GM18511 (cell line): ENCODE results near the gene HOXC10.

Experiments
- ATAC-seq: cut with Tn5 transposase; IDR thresholded peaks from one replicate; pipeline ENCODE4 v1.9.1; 2021; ENCODE audit warnings: mild to moderate bottlenecking, moderate library complexity; ENCODE audit not compliant: unreplicated experiment

Gene HOXC10

GRCh38 chr12:53984901-53985691 is at the start of gene HOXC10:
Gene HOXC10, plus strand, starts transcription at chr12:53985146. Its CDS starts 114 bp downstream, at chr12:53985260.
- ATAC-seq: peak; percentile 52

GRCh38 chr12:53935383-53936341 is 49.3 kb upstream of the HOXC10 start:
- no peak for ATAC-seq

DNA sequence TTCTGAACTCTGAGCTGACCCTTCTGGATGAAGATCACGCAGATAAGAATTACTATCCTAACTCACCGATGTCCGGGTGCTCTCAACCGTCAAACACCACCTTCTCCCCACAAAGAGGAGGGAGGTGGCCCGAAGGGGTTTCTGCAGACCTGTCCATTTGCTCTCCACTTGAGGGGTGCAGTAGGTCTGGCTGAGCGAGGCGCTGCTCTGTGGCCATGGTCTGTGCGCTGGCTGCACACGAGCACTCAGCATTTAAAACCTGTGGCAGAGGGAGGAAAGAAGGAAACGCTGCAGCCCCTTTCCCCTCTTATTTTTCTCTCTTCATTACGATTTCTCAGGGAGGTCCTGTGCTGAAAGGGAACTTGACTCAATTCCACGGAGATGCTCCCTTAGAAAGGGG is 47.8 kb upstream of the HOXC10 start:
- ATAC-seq: no peak

DNA sequence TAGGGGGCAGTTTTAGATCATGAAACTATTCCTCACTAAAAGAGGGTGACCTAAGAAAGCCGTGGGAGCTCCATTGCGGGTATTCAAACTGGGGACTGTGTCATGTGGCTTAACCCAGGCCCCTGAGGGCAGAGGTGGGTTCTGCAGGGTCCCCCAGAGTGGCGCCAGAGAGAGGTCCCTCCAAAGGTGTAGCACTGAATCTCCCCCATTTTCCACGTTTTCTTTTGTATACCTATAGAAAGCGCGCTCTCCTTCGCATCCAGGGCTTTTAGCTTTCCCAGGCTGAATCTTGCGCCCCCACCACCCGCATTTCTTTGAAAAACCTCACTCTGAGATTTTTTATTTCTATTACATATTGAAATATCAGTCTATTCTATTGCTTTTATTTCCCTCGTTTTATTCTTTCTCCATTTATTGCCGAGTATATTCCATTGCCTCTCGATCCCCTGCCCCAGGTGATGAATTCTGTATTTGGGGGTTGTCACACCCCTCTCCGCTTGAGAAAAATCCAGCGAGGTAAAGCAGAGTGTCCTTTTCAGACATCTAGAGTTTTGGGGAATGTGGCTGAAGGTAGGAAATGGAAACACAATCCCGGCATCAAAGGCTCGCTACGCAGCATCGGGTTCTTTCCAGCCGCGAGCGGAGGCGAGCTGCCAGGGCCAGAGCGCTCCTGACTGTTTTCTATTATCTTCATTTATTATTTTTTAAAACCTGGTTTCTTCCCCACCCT is 47.2 kb upstream of the HOXC10 start:
- ATAC-seq: no peak

GRCh38 chr12:53938326-53939140 is 46.4 kb upstream of the HOXC10 start, which contains the start of gene HOXC13:
Gene HOXC13, plus strand, starts transcription at chr12:53938831. Its CDS starts 76 bp downstream, at chr12:53938907.
- ATAC-seq: no peak

DNA sequence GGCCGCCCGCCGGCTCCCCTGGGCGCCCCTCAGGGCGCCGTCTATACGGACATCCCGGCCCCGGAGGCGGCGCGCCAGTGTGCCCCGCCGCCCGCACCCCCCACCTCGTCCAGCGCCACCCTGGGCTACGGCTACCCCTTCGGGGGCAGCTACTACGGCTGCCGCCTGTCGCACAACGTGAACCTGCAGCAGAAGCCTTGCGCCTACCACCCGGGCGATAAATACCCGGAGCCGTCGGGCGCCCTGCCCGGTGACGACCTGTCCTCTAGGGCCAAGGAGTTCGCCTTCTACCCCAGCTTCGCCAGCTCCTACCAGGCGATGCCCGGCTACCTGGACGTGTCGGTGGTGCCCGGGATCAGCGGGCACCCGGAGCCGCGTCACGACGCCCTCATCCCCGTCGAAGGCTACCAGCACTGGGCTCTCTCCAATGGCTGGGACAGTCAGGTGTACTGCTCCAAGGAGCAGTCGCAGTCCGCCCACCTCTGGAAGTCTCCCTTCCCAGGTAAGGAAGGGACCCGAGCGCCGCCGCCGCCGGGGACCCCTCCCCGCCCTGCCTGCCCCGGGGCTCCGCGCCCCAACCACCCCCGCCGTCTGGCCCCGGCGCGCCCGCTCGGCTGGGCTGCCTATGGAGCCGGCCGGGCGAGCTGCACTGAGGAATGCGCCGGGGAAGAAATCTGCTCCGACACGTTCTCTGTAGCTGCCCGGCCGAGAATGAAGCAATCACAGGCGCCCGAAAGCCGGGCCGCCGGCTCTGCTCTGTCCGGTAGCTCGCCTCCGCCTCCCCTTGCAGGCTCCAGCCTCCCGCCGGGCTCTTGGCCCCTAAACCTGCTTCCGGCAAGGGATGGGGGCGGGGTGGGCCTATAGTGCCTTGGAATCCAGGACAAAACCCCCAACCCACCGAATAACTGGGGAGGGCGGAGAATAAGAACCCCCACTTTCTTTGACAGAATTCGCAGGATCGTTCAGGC is 45.5 kb upstream of the HOXC10 start:
- ATAC-seq: no peak

DNA sequence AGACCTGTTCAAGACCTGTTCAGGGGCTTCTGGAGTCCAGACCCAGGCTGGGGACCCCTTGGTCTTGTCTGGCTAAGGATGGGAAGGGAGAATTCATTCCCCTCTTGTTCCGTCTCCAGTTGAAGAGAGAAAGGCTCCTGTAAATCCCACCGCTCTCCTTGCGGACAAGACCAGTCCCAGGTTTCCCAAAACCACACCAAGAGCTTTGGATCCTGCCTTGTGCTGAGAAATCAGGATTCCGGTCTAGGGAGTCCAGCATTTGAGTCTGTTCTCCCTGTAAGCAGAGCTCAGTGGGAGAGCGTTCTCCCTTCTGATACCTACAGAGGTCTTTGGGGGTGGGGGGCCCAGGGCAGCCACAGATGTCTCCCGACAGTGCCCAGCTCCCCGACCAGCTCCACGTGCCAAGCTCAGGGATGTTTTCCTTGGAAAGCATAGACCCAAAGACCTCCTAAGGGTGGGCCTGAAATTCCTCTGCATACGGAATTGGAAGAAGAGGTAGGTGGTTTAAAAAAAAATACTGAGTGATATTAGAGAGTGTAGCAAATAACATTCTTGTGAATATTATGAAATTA is 44.4 kb upstream of the HOXC10 start:
- no peak for ATAC-seq

GRCh38 chr12:53941187-53941586 is 43.8 kb upstream of the HOXC10 start:
- no peak for ATAC-seq

DNA sequence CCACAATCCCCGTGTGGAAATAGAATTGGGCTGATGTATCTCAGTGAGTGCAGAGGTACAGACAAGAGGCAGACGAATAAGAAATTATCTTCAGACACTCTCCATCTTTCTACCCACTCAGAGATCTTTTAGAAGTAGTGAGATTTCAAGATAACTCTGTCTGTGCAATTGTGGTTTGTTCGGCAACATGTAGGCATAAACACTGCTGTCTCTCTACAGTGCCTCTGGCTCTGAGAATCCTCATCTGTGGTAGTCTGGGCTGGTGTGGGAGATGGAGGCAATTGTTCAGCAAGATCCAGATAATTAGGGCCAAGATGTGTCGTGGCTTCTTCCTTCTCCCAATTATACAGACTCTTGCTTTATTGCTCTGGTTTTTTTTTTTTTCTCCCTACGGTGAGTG is 43.2 kb upstream of the HOXC10 start:
- no peak for ATAC-seq

DNA sequence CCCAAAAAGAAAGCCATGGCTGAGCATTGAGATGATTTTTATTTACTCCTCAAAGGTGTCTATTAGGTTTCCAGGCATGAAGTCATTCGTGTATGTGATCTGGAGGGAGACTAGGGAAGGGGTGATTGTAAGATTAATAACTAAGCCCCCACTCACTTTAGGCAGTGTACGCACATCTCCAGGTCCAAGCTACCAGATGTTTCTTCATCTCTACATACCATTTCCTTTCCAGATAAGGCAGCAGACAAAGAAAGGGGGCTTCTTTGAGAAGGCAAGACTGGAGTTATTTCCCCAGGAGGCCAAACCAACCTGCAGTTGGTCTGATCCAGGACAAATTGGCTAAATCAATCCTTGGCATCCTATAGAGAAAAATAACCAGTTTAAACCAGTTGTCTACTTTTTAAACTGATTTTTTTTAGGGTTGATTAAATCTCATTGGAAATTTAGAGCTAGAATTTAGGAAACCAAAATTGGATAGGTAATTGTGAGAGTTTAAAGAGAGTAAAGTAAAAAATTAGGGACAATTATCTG is 42.4 kb upstream of the HOXC10 start:
- ATAC-seq: no peak

DNA sequence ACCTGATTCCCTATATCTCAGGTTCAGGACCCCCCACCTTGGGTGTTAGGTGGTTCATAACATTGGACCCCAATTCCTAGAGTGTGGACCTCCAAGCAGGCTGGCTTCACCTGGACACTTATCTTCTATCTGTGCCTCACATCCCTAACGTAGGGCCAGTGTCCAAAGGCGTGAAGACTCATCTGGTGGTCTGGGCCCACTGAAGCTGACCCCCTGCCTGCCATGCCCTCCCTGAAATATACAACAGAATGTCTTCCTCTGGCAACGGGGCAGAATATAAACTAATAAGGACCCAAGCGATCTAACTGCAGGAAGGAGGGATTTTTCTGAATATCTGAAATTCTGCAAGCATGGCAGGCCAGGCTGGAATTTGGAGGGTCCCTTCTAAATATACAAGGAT is 40.7 kb upstream of the HOXC10 start:
- ATAC-seq: no peak

DNA sequence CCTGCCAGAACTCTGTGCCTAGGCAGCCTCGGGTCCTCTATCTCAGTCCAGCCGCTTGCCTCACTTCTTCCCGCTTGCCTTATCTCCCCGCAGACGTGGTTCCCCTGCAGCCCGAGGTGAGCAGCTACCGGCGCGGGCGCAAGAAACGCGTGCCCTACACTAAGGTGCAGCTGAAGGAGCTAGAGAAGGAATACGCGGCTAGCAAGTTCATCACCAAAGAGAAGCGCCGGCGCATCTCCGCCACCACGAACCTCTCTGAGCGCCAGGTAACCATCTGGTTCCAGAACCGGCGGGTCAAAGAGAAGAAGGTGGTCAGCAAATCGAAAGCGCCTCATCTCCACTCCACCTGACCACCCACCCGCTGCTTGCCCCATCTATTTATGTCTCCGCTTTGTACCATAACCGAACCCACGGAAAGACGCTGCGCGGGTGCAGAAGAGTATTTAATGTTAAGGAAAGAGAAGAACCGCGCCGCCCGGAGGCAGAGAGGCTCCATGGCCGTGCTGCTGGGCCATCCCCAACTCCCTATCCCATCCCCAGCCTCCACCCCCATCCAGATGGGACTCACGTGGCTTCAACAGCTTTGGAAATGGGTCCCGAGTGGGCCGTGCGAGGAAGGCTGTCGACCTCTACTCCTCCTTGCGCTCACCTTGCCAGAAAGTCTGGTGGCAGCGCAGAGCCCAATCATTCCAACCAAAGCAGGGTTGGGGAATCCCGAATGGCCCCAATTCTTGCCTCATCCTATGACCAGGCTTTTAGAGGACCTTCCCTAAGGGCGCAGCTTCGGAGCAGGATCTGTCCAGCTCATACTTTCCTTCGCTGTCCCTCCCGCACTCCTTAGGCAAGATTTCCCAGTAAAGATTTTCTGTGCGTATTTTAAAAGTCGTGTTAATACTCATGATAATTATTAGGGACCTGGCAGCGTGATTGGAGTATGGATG is 39.8 kb upstream of the HOXC10 start:
- no peak for ATAC-seq

- no peak for ATAC-seq
Measured at GRCh38 chr12:53947743-53948142, 37.2 kb upstream of the HOXC10 start.

DNA sequence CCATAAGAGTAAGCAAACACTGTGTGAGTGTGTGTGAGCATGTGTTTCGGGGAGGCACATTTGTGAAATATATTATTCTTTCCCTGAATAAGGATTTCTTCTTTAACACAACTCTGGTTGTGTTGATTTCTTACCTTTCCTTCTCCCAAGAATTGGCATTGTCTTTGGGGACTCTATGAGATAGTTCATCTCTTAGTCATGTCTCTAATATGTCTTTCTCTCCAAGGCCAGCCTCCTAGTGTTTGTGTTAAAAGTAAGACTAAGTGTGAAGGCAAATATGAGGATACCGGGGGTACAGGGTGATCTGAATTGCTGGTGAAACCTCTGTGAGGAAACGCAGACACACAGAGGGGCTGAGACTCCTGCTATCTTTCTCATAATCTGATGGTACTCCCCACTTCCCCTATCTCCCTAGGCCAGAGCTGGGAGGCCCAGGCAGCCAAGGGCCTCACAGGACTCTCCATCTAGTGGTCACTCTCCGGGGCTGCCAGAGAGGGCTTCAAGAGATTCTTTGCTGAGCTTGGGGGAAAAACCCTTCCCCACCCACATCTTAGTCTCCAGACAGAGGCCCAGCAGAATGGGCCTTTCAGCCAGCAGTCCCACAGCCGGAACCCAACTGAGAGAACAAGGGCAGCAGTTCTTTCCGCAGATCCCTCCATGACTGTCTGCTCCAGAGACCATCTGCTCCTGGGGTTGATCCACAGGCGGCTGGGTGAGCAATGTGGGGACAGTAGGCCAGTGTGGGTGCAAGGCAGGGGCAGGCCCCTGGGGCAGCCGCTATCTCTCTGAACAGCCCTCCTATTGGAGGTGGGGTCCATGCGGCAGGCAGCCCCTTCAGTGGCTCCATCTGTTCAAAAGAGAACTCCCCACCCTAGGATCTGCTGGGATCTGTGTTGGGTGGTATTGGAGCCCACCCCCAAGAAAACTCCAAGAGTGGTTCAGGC is 36.0 kb upstream of the HOXC10 start:
- no peak for ATAC-seq

DNA sequence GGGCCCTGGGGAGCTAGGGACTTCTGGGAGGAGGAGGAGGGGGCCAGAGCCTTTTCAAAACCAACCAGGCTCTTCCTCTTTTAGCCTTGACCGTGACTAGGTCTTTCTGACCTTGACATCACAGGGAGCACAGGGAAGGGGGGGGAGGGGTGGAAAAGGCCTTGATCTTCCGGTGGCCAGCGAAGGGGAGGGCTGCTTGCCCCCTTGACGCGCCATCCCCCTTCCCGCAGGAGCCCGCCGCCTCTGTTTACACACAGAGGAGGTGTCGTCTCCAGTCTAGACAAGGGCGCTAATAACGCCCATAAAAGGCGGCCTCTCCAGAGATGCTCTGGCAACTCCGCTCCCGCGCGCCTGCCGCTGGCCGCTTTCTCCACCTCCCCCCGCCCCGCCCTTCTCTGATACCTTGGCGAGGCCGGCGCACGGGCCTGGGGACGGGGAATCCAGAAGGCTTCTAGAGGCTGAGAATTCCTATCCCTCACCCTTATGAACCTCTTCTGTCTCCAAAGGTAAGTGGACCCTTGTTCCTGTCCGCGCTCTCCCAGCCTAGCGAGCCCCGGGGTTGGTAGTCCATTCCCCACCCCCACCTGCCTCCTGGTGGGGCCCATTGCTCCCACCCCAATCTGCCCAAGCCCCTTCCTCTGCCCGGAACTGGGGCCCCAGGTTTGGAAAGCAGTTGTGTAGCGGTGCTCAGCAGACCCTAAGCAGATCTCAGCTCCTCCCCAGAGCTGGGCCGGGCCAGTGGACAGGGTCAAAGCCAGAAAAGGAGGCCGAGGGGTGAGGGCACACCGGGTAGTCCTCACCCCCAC is 35.1 kb upstream of the HOXC10 start:
- no peak for ATAC-seq

- no peak for ATAC-seq
Measured at GRCh38 chr12:53950437-53950773, 34.5 kb upstream of the HOXC10 start.
